CD4-positive, alpha-beta T cell treated with Interleukin-2 at 100 ng/mL for 4 hours (primary cell): Measurements from ENCODE around the gene EML1.

ENCODE experiments used
- DNase-seq: peaks from one replicate; pipeline ENCODE4 v3.0.0-alpha.2; 2020; ENCODE audit warnings: low spot score

Gene EML1

GRCh38 chr14:99873653-99874052, 80.4 kb downstream of the EML1 start:
- DNase-seq: no peak

GRCh38 chr14:99874306-99874705, 81.1 kb downstream of the EML1 start:
- no peak for DNase-seq

- no peak for DNase-seq
These were observed 82.2 kb downstream of the EML1 start for GRCh38 chr14:99875421-99875820.

GRCh38 chr14:99875836-99876235, 82.6 kb downstream of the EML1 start:
- no peak for DNase-seq

GRCh38 chr14:99876406-99876805, 83.2 kb downstream of the EML1 start:
- DNase-seq: no peak

GRCh38 chr14:99878563-99878962, 85.3 kb downstream of the EML1 start:
- DNase-seq: no peak

- no peak for DNase-seq
These were observed 86.4 kb downstream of the EML1 start for GRCh38 chr14:99879401-99880295.

GRCh38 chr14:99880651-99881420, 87.6 kb downstream of the EML1 start:
- DNase-seq: no peak

GRCh38 chr14:99883866-99884650, 90.8 kb downstream of the EML1 start:
- no peak for DNase-seq

- peak; percentile 68 for DNase-seq
These were observed 91.8 kb downstream of the EML1 start for GRCh38 chr14:99884834-99885648.

- DNase-seq: no peak
These were observed 92.4 kb downstream of the EML1 start for GRCh38 chr14:99885649-99885958.

- DNase-seq: no peak
These were observed 94.2 kb downstream of the EML1 start for GRCh38 chr14:99887407-99887806.

- no peak for DNase-seq
These were observed 94.9 kb downstream of the EML1 start for GRCh38 chr14:99888149-99888548.

- no peak for DNase-seq
These were observed 96.1 kb downstream of the EML1 start for GRCh38 chr14:99889268-99889667.

- no peak for DNase-seq
These were observed 98.1 kb downstream of the EML1 start for GRCh38 chr14:99891266-99891665.

- no peak for DNase-seq
These were observed 98.7 kb downstream of the EML1 start for GRCh38 chr14:99891900-99892299.

GRCh38 chr14:99892406-99892805, 99.2 kb downstream of the EML1 start:
- no peak for DNase-seq

- no peak for DNase-seq
These were observed 103.1 kb downstream of the EML1 start for GRCh38 chr14:99896361-99896760.

GRCh38 chr14:99899578-99900178, 106.5 kb downstream of the EML1 start:
- peak; percentile 3 for DNase-seq

- DNase-seq: no peak
These were observed 109.7 kb downstream of the EML1 start for GRCh38 chr14:99902925-99903324.

- DNase-seq: no peak
These were observed 111.3 kb downstream of the EML1 start for GRCh38 chr14:99904506-99904905.
